22Rv1 (cell line): Measurements from ENCODE around the gene EBF3.

Source experiments
- H3K27ac ChIP-seq: fragments of 450-650 bp; 2 replicates; pipeline ENCODE4 v1.5.1; 2017
- ZFX ChIP-seq: fragments of 450-650 bp; IDR thresholded peaks from 2 replicates; pipeline ENCODE4 v1.6.1; 2017; ENCODE audit warnings: antibody characterized with exemption, borderline replicate concordance
- TF ChIP-seq, protein P1 (sequence below): fragments of 450-650 bp; IDR thresholded peaks from 2 replicates; pipeline ENCODE4 v1.5.1; 2017; ENCODE audit warnings: mild to moderate bottlenecking

The EBF3 gene

DNA sequence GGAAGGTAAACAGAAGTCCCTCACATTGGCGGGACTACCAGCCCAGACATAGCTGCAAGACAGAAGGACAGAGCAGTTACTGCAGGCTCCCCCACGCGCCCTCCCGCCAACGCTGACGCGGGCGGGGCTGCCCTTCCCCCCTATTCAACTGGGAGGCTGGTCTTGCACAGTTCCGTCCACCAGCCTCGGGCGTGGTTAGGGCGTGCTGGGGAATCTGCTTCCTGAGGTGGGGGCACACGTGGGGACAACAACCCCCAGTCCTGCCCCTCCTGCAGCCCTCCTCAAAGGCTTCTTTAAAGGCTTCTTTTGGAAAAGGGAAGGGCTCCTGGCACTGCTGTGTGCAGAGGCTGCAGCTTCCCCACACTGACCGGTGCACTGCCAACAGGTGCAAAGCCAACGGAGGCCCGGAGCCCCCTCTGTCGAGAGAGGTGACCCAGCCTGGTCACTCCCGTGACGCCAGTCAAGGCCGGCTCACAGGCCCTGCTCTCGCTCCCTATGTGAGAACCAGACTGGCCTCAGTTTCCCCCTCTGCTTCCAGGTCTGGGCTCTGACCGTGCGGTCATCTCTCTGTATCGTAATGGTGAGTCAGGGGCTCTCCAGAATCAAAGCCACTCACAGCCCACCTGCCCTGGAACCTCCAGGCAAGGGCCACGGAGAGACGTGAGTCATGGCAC, 126.0 kb downstream of the EBF3 start:
- no peak overlapping the region for H3K27ac ChIP-seq
- TF ChIP-seq, protein P1, sequence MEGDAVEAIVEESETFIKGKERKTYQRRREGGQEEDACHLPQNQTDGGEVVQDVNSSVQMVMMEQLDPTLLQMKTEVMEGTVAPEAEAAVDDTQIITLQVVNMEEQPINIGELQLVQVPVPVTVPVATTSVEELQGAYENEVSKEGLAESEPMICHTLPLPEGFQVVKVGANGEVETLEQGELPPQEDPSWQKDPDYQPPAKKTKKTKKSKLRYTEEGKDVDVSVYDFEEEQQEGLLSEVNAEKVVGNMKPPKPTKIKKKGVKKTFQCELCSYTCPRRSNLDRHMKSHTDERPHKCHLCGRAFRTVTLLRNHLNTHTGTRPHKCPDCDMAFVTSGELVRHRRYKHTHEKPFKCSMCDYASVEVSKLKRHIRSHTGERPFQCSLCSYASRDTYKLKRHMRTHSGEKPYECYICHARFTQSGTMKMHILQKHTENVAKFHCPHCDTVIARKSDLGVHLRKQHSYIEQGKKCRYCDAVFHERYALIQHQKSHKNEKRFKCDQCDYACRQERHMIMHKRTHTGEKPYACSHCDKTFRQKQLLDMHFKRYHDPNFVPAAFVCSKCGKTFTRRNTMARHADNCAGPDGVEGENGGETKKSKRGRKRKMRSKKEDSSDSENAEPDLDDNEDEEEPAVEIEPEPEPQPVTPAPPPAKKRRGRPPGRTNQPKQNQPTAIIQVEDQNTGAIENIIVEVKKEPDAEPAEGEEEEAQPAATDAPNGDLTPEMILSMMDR, result no peak
- no peak for TF ChIP-seq ZFX

DNA sequence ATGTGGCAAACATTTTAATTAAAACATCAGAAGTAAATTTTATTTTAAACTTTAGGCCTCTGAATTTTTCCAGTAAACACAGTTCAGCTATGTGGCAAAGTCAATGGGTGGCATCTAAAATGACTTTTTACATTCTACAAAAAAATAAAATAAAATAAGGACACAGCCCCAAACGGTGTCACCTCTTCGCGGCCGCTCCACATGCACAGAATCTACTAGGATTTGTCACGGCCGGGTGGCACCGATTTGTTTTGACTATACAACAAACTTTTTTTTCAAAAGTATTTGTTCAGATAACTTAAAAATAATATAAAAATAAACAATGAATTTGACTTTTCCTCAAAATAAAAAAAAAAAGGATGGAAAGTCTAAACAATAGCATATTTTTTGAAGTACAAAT, 127.8 kb downstream of the EBF3 start:
- no peak overlapping the region for H3K27ac ChIP-seq
- no peak for TF ChIP-seq ZFX
- TF ChIP-seq, protein P1, result no peak

DNA sequence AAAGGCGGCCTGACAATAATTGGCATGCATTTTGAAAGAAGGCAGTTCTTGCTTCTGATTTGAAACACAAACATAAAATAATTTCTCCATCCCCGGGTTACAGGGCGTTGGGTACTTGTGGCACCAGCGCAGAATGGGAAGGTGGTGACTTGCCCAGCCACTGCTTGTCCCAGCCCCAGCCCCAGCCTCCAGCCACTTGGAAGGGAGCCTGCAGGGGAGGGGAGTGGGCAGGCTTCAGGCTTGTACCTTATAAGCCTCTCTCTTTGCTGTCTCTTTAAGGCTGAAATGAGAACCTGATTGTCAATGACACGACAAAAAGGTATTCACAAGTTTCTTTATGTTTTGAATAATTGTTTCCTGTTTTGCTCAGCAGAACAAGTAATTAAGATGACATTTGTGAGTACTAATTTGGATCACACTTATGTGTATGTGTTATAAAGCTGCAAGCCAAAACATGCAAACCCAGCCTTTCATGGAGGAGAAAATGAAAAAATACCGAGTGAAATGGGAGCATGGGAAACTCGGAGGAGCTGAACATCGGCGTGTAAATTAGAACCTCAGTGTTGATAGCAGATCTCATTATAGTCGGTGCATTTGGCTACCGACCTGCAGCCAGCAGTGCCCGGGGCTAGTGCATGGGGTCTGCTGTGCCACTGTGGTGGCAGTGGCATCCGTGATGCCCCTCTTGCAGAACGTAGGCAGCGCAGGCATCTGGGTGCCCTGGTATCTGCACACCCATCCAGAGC, 129.9 kb downstream of the EBF3 start:
- H3K27ac ChIP-seq, result no peak overlapping the region
- TF ChIP-seq, protein P1, result no peak
- no peak for TF ChIP-seq ZFX

DNA sequence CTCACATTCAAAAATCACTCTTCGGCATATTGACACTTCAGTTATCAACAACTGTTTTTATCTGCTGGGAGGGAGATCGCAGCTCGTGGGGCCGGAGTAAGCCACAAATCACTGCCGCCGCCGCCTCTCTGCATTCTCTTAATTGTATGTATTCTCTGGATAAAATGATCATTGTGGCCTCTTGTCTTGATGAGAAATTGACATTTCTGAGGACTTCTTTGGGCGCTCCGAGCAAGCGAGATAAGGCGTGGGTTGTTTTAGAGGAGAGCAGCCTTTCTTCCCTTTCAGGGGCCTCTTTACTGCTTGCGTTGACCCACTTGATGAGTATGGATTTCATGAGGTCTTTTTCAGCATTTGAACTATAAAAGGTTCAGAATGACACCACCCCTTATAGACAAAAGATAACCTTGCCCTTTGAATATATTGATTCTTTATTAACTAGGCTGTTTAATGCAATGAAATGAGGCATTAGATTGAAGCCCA, 130.6 kb downstream of the EBF3 start:
- H3K27ac ChIP-seq, result no peak overlapping the region
- TF ChIP-seq, protein P1, result no peak
- no peak for TF ChIP-seq ZFX

DNA sequence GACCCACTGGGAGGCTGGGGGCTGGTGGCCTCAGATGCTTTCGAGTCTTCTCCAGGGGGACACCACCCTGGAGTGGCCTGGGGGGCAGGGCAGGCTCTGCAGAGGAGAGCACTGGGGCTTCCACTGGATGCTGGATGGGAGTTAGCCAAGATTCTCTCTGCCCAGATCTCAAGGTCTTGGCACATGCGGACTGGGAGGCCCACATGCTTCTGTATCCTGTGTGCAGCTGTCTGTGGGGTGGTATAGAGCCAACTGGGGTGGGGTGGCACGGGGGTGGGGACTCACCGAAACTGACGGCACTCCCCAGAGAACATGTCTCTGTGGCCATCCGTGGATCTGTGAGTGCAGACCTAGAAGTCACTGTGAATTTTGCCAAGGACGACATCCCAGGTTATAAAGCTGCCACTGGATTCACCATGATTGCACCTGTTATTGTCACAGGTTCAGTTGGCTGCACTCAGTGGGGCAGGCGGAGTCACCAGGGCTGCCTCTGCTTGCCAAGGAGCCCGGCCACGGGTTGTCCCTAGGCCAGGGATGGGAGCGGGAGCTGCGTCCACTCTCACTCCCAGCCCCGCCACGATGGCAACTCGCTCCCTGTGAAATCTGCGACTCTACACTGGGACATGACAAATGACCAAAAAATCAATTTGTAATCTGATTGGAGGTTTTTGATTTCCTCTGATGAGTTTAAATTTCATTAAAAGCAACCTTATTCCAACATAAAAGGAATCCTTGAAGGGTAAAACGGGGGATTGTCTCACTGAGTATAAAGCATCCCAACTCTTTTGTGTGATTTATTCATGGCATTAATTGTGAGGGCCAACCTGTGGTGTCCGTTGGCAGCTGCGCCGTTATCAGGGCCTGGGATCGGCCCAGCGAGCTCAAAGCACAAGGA, 131.3 kb downstream of the EBF3 start:
- no peak overlapping the region for H3K27ac ChIP-seq
- no peak for TF ChIP-seq ZFX
- TF ChIP-seq, protein P1, result no peak

DNA sequence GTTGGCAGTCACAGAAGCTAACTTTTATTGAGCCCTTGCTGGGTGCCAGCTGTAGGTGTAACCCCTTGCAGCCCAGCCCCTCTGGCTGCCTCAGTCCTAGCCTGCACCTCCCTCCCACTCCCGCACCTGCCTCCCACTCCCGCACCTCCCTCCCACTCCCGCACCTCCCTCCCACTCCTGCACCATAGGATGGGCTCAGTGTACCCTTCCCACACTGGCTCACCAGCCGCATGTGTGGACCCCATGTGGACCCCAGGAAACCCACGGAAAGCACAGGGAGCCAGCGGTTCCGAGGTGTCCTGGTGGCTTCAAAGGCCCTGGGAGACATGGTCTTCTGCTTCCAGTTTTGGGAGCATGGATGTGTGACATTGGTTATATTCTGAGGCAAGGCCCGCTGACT, 132.9 kb downstream of the EBF3 start:
- TF ChIP-seq ZFX, result no peak
- TF ChIP-seq, protein P1, result no peak
- no peak overlapping the region for H3K27ac ChIP-seq
